Right renal pelvis (tissue), 4 donors: ENCODE data around the gene CYP4V2. TPM values are rescaled to one million over a fixed set of nuclear protein-coding genes. Genes with fewer than 3 reads are reported as not detected.

Experiments used
- DNase-seq, 4 donors: peaks; one replicate each; pipeline ENCODE4 v3.0.0-alpha.2; 2013; ENCODE audit warnings: low read depth in 4 of 4, low spot score in 3 of 4, missing footprints in 1 of 4
- polyA plus RNA-seq, 4 donors: library from polyadenylated mRNA; unstranded; fragments of 120-200 nt; gene quantifications; one replicate each; pipeline ENCODE4 v1.2.1, GENCODE V29; 2013; ENCODE audit not compliant: insufficient read length in 4 of 4

Gene CYP4V2
- 10 to 100 TPM; 11.9 to 33.5 (median 23.8) TPM for polyA plus RNA-seq

DNA sequence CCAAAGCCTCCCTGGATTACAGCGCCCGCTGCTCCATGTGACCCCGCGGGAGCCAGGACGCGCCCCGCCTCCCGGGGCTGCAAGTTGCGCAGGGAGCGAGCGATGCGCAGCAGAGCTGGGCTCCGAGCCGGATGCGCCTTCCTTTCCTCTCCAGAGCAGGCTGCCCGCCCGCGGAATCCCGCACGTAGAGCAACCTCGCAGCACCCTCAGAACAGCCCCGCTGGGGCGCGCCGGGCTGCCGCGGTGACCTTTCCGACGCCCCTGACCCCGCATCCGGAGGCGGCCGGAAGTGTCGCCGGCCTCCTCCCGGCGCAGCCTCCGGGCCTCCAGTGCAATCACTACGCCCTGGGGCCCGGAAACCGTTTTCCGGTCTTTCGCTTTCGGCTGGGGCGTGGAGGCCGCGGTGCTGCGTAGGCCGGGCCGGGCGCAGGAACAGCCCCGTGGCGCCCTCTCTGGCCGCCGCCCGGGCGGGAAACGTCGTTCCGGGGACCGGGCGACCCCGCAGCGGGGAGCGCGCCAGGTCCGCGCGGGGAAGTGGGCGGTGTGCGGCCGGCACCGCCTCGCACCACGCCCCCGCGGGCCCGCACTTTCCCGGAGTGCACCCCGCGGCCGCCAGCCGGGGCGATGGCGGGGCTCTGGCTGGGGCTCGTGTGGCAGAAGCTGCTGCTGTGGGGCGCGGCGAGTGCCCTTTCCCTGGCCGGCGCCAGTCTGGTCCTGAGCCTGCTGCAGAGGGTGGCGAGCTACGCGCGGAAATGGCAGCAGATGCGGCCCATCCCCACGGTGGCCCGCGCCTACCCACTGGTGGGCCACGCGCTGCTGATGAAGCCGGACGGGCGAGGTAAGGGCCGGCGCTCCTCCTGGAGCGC is at the start of gene CYP4V2:
Gene CYP4V2, plus strand, starts transcription at position 368 of the 866 bp plus-strand sequence. Its CDS starts 257 bp downstream, at position 625.
- DNase-seq, result peak; percentile 53 to 76 (median 58)

DNA sequence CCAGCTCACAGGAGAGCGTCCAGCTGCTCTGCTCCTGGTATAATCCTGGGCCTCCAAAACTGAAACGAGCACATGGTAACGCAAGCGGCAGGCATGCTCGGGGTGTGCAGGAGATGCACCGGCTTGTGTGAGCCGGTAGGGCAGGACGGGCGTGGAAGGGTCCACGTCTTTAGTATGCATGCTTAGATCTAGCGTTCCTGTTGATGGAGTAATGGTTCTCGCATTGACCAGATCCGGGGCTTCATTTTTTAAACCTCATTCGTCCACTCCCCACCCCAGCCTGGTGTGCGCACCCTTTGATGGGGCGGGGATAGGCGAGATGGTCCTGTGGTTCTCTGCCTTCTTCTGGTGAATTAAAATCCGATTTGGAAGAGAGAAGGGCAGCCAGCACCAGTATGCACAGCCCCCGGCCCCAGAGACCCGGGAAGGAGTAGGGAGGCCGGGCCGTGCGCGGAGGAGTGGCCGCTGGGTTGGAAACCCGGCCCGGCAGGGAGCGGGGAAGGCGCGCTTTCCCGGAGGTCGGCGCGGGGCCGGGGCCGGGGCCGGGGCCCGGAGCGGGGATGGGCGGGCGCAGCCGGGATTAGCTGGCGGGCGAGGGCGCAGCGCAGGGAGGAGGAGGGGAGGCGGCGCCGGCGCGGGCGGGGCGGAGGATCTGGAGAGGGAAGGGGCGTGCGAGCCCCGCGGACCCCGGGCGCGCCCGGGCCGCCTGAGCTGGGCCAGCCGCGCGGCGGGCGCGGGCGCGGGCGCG is 47.0 kb upstream of the CYP4V2 start:
- no peak for DNase-seq

DNA sequence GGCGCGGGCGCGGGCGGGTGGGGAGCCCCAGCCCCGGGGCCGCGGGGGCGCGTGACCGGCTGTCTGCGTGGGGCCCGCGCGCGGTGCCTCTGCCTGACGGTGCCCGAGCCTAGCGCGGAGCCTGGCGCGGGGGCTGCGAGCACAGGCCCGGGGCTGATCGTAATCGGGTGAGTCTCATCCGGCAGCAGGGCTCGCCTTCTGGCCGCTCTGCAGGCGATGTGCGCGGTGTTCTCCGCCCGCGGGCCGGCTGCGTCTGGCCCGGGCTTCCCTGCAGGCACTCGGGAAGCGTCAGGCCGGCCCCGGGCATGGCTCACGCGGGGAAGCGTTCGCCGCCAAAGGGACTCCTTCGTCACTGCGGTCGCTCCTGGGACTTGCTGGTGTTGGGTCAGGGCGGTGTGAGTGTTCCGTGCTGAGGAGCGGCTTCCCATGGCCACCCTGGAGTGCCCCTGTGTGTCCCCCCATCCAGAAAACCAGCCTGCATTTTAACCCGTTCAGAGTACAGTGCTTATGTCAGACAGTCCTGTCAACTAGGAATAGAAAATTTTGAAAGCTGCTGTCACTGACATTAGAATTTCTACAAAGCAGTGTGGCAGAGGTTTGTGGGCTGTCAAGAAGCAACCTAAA is 46.3 kb upstream of the CYP4V2 start:
- DNase-seq, result no peak

DNA sequence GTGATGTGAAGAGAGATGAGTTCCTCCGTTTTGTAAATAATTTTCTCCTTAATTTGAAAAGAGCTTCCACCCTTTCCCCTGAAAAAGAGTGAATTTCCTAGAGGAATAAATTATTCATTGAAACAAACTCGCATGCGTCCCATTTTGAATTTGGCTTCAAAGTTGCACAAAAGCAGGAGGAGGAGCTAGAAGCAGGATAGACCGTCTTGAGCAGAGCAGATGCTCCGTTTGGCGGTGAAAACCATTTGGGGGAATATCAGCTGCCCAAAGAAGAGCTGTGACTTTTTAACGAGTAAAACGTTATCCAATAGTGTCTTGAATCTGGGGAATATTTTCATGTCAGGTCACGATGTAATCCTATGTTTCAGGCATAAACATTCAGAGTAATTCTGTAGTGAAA is 44.9 kb upstream of the CYP4V2 start:
- no peak for DNase-seq

DNA sequence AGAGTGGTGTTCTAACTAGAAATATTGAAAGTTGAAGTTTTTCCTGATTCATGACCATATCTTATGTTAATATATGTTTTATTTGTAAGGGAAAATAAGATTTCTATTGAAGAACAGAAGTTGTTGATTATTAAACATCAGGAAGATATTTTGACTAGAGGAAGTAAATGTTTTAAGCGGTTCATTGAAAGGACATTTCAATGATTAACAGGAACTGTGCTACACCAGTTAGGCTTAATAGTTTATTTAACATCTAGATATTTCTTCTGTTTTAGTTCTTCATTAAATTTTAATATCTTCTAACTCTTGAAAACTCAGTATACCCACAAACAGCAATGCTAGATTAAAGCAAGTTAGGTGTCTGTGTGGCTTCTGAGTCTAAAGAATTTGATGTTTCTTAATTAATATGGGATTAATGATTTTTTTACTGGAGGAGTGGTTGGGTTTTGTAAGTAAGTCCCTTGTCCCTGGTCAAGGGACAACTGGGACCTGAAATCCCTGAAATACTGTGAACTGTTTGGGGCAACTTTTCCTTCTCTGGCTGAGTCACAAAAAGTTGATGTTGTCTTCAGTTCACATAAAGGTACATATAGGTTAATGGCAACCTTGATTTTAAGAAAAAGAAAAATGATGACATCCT is 42.9 kb upstream of the CYP4V2 start:
- no peak for DNase-seq

DNA sequence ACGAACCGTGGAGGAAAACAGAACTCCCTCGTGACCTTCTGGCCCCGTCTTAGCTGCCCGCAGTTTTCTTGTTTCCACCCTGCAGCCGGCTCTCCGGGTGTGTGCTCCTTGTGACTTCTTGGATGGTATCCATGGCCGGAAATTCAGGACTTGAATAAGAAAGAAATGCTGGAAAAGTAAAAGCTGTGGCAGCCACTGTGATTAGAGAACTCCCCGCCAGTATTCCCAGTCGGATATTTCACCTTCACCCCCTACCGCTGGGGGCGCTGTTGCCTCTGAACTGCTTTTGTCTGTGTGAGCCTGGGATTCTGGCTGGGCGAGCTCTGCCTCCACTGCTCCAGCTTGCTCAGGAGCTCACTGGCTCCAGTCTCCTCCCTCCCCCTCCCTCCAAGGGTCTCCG is 41.5 kb upstream of the CYP4V2 start:
- no peak for DNase-seq

DNA sequence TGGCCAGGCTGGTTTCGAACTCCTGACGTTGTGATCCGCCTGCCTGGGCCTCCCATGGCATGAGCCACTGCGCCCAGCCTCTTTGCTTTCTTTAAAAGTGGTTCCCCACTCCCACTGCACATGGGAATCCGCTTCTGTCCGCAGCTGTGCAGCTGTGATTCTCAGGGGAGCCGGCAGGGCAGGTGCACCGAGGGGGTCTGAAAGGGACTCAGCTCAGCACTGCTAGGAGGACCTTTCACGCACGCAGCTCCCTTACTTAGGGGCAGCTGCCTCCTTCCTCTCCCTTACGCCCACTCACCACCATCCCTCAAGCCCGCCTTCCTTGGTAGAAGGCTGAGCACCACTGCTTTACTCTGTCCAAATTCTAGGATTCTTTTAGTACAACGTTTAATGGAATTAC is 40.4 kb upstream of the CYP4V2 start:
- DNase-seq, result no peak

DNA sequence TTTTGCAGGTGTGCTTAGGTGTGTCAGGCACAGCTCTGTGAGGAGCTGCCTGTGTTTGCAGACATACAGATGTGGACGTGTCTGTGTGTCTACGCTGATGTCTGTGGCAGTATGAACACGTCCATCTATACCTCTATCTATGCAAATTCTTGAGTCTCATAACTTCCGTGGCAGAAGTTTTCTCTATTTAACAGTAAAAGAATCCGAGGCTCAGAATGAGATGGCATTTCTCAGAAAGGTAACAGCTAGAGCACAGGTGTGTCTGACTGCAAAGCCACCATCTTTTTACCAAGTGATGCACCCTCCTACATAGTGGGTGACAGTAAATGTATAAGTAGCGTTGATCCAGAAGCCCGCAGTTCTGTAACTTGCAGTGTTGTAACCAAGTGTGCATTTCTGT is 39.9 kb upstream of the CYP4V2 start:
- no peak for DNase-seq

DNA sequence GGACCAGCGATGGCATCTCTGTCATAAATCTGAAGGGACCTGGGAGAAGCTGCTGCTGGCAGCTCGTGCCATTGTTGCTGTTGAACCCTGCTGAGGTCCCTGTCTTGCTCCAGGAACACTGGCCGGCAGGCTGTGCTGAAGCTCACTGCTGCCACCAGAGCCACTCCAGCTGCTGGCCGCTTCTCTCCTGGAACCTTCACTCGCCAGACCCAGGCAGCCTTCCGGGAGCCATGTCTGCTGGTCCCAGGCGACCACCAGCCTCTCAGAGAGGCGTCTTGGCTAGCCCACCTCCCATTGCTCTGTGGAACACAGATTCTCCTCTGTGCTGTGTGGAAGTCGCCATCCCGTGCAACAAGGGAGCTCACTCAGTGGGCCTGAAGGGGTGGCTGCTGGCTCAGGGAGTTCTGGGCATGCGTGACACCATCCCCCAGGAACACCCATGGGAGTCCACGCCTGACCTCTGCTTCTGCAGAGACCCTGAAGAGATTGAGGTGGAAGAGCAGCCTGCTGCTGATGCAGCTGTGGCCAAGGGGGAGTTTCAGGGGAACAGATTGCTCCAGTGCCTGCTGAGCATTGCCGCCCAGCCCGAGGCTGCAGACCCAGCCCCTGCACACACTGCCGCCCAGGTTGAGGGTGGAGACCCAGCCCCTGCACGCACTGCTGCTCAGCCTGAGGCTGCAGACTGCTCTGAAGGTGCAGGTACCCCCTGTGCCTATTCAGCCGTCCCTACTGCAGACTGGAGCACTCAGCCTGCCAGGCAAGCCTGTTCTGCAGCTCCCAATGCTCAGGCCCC is 33.1 kb upstream of the CYP4V2 start:
- DNase-seq, result no peak

DNA sequence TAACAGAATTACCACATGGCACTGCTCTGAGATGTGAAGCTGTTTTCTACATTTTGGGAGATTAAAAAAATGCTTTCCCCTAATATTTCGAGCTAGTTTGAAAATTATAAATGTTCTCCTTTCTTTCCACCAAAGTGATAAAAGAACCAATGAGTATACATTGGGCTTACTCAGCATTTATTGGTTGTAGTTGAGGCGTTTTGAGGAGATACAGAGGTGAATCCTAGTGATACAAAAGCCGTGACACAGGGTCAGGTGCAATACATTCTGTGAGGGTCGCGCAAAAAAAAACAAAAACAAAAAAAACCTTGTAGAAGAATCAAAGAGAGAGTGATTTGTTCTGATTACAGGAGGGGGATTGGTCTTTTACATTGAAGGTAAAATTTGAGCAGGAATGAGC is 32.4 kb upstream of the CYP4V2 start:
- no peak for DNase-seq

DNA sequence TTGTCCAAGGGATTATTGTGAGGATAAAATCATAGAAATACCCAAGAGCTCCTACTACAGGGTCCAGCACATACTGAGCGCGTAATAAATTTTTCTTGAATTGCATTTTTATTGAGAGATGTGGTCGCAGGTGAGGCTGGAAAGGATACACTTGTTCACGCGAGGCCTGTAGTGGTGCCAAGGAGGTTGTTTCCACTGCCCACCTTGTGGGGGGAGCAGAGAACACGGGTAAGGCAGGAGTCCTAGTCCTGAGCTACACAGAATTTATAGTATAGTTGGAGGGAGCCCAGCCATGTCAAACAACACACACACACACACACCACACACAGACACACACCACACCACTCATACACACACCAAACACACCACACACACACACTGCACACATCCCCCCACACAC is 31.8 kb upstream of the CYP4V2 start:
- DNase-seq, result no peak

DNA sequence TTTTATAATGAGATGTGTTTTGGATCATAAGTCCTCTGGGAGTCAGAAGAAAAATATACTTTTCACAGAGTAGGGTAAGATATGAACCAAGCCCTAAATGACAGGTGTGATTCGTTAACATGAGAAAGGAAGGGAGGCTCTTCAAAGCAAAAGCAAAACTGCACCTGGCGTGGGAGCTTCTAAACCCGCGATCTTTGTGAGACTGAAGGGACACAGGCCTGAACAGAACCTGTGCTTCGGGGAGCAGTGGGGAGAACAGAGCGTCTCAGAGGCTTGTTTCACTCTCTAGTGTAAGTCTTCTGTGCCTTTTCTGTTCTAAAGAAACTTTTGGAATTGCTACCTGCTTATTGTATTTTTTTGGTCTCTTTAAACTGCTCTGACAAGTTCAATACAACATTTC is 30.2 kb upstream of the CYP4V2 start:
- DNase-seq, result no peak

DNA sequence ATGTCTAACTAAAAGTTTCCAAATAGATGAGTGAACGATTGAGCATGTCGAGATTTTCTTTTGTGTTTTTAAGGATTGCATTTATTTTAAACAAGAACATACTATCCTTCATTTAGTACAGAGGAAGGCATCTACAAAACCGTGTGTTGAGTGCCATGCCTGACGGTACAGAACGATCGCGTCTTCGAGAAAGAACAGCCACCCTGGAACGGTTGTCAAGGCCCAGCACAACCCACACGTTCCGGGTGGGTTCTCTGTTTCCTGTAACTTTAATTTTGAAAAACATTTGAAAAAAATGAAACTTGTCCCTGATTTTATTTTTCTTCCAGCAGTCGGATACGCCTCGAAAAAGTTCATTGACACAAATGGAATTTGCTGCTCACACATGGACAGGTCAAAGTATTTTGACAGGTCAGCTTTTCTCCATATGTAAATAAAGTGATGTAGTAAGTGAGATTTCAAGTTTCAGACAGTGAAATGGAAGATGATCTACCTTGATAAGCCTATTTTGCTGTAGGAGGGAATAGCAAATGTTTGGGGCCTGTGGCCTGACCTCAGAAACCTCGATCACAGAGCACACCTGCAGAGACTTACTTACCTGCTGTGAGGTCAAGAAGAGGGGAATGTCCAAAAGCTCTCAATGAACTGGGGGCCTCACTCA is 24.4 kb upstream of the CYP4V2 start:
- DNase-seq, result no peak

DNA sequence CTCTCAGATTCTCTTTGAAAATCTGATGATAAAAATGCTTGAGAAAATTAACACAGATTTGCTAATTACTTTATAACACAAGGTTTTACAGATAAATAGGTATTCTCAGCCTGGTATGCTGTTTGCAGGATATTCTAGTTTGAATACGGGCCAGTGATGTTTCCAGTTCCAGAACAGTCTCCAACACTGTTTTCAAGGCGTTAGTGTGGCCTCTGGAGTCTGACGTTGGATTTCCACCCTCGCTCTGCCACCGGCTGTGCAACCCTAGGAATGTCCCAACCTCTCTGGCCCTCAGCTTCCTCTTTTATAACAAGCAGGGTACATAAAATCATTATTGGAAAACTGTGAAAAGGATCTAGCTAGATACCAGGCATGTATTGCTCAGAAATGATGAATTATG is 23.8 kb upstream of the CYP4V2 start:
- no peak for DNase-seq

DNA sequence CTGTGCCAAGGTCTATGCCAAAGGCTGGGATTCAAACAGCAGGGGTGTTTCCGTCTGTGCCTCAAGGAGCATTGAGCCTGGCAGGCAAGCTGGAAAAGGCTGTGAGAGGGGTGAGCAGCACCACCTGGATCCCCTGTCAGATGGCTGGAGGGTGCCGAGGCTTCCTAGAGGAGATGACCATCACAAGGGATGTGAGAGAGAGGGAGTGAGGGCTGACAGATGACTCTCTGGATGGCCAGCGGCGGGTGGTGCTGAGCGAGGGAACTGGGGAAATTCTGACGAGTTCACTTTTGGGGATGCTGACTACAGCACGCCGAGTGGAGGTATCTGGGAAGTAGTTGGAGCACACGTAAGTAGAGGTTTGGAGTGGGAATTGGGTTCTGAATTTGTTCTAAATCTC is 22.6 kb upstream of the CYP4V2 start:
- DNase-seq, result no peak

DNA sequence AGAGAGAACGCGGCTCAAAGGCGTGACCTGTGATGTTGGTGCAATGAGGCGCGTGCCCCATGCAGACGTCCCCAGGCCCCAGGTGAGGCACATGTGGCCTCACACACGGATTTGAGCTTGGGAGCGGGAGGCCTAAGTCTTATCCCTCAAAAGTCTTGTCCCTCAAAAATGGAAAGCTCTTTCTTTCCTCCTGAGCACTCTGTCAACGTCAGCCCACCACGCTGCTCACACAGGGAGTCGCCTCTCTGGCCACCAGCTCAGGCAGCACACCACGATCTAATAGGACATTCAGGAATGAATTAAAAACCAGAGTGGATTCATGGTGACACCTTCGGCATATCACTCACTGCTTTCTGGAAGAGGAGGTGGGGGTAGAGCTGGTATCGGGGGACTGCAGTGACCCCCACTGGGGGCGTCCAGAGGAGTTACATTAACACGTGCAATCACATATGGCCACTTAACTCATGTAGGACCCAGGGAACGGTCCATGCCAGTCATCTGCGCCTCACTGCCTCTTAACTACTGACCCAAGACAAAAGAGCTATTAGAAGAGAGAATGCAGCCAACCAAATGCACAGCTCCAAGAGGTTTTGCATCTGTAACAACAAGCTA is 21.9 kb upstream of the CYP4V2 start:
- DNase-seq, result no peak

DNA sequence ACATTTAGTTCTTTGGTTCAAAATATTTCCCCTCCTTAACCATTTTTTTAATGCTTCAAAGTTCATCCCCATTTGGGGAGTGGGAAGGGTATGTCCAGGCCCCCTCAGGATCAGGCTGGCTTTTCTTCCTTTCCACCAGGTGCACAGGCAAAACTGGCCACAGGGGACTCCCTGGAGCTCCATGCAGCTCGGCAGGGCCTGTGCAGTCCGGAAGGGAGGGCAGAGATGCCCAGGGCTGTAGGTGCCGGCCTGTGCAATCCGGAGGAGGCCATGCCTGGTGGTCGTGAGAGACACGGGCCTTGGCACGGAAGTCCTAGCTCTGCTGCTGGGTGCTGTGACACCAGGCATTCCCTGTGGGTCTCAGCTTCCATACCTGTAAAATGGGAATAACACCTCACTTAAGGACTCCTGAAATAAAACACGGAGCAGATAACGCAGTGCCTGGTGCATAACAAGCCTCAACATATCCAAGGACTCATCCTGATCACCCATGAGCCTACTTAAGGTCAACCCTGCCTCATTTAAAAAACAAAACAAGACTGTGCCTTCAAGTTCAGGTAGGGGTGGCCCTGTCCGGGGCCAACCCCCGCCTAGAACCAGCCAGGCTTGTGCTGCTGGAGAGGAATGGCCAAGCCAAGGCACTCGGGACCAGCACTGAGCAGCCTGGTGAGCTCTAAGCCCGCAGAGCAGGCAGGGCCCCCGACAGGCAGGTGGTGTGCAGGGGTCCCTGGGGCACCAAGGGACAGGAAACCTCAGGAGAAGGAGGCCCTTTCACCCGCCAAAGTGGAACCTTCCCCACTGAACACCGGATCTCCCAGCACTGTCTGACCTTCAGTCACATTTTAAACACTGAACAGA is 21.2 kb upstream of the CYP4V2 start:
- no peak for DNase-seq

DNA sequence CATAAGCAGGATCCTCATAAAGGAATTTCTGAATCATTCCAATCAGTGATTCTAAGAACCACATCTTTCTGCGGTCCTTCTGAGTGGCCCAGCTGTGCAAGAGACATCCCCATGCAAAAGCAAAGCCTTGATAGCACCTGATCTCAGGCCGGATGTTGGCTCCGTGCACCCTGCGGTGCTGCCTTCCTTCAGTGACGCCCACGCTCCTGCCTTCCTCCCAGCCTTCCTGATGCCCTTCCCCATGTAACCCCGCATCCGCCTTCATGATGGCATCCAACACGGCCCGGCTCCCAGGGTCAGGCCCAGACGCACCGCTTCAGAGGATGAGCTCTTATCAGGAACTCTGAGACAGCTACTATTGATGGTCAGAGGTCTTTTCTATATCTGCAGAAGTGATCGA is 20.4 kb upstream of the CYP4V2 start:
- no peak for DNase-seq
